ENCODE data around the gene PRPF38A.

DNA sequence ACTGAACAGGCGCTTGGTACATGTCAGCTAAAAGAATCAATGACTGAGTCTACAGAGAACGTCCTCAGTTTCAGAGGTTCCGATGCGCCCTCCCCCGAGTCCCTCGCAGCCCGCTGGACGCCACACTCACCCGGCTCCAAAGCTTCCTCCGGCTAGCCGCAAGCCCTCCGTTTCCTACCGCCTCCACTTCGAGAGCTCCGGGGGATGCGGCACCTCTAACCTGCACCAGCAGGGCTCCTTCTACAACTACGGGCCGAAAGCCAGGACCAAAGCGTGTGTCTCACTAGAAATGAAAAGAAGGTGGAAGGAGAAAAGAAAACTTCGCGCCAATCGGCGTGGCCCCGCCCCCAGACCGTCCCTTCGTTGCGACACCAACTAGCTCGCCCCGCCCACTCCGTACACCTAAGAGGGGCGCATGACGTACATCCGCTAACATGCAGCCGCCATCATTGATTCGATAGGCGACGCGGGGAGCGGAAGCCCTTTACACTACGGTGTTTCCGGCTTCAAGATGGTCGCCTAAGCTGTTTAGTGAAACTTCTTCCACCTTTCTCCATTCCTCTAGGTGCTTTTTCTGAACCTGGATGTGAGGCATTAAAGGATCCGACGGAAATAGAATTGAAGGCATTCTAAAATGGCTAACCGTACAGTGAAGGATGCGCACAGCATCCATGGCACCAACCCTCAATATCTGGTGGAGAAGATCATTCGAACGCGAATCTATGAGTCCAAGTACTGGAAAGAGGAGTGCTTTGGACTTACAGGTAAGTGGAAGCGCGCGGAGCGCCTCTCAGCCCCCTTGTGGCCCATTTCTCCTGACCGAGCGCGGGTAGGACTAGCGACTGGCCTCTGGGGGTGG, at the start of gene PRPF38A, which contains the start of gene ORC1:
- TF ChIP-seq CTCF (conservative IDR thresholded peaks at IDR 0.05; ENCODE audit: low read depth, low read length): peak; percentile 68
- peak; percentile 88 for TF ChIP-seq POLR2A (IDR thresholded peaks at IDR 0.05; ENCODE audit: low read depth, low read length)
- peak; percentile 52 for TF ChIP-seq SMC3 (IDR thresholded peaks at IDR 0.05; ENCODE audit: low read depth, low read length)
- TF ChIP-seq USF2 (IDR thresholded peaks at IDR 0.05; ENCODE audit: low read depth, low read length): peak; percentile 45
- 0 out of 2 replicates have a peak, but pooled peaks have one; percentile 14 for TF ChIP-seq FOS (IDR thresholded peaks at IDR 0.05; ENCODE audit: low read depth, low read length)
- no peak for TF ChIP-seq RFX5 (IDR thresholded peaks at IDR 0.05; ENCODE audit: low read depth, low read length)
